A549 (cell line): Measurements from ENCODE around the gene CUZD1. TPM values are rescaled to one million over a fixed set of nuclear protein-coding genes. Genes with fewer than 3 reads are reported as not detected.

Source experiments
- ATAC-seq, 2 experiments: fragments of 200-7000 bp in 1 of 2; fragments of >200 bp in 1 of 2; cut with Nextera tagmentation in 1 of 2; cut with Tn5 transposase in 1 of 2; 3 replicates each; pipeline versions ENCODE4 v1.8.0 to v1.9.1; 2018 to 2020; ENCODE audit warnings: mild to moderate bottlenecking in 1 of 2, moderate library complexity in 1 of 2
- CTCF ChIA-PET: fragments of 300-600 bp; sonication (Branson Sonifier 250); formaldehyde crosslinking; extraction: SDS; loops from one replicate; lab custom pipeline; 2021; ENCODE audit warnings: antibody characterized with exemption, inconsistent platforms; lab: Yijun Ruan, JAX
- POLR2A ChIA-PET: fragments of 350-600 bp; formaldehyde crosslinking; extraction: SDS; loops from one replicate; lab custom pipeline; 2021; ENCODE audit warnings: antibody characterized with exemption, inconsistent platforms; lab: Yijun Ruan, JAX
- DNase-seq, 2 experiments: peaks; one replicate each; pipeline versions ENCODE4 v3.0.0 to v3.0.0-alpha.2; 2011 to 2016; ENCODE audit warnings: low read depth in 1 of 2, low spot score in 1 of 2
- FAIRE-seq: peaks from 2 replicates; lab custom pipeline; 2011; peaks lifted over from hg19 to GRCh38; lab: Jason Lieb, UNC
- H3K27ac ChIP-seq, 2 experiments: fragments of >200 bp; sonication (Bioruptor Twin); formaldehyde crosslinking; 3 replicates each; pipeline ENCODE4 v1.5.1; 2016 to 2017
- H3K4me1 ChIP-seq: fragments of >200 bp; sonication (Bioruptor Twin); formaldehyde crosslinking; 3 replicates; pipeline ENCODE4 v1.6.1; 2016
- H3K4me2 ChIP-seq: fragments of >200 bp; sonication (Bioruptor Twin); formaldehyde crosslinking; 3 replicates; pipeline ENCODE4 v1.6.1; 2016
- H3K4me3 ChIP-seq: fragments of >200 bp; sonication (Bioruptor Twin); formaldehyde crosslinking; 3 replicates; pipeline ENCODE4 v1.5.1; 2016
- H3K9me3 ChIP-seq: fragments of >200 bp; sonication (Bioruptor Twin); formaldehyde crosslinking; 3 replicates; pipeline ENCODE4 v1.6.1; 2016
- ATOH8 ChIP-seq: fragments of 250-450 bp; sonication (Bioruptor Pico); IDR thresholded peaks from 2 replicates; pipeline ENCODE4 v1.5.0; 2020; ENCODE audit warnings: low read depth, mild to moderate bottlenecking, moderate library complexity
- BCL3 ChIP-seq: fragments of >200 bp; sonication (Bioruptor Twin); formaldehyde crosslinking; IDR thresholded peaks from 3 replicates; pipeline ENCODE4 v1.6.1; 2016
- BHLHE40 ChIP-seq: IDR thresholded peaks from 2 replicates; pipeline ENCODE4 v1.6.1; 2012; ENCODE audit warnings: low read depth, low read length, inconsistent platforms
- CBX2 ChIP-seq: fragments of 200-600 bp; sonication (generic); IDR thresholded peaks from 2 replicates; pipeline ENCODE4 v1.6.1; 2016; ENCODE audit warnings: low read depth, mild to moderate bottlenecking, borderline replicate concordance
- CHD2 ChIP-seq: fragments of 150-350 bp; IDR thresholded peaks from 2 replicates; pipeline ENCODE4 v1.6.1; 2014; ENCODE audit warnings: low read length; ENCODE audit not compliant: partially characterized antibody
- CHD4 ChIP-seq: fragments of 200-600 bp; sonication (generic); IDR thresholded peaks from 2 replicates; pipeline ENCODE4 v1.6.1; 2016; ENCODE audit warnings: antibody characterized with exemption, mild to moderate bottlenecking, borderline replicate concordance
- EP300 ChIP-seq, 2 experiments: fragments of >200 bp; sonication (Bioruptor Twin); formaldehyde crosslinking; IDR thresholded peaks; 2 replicates in 1 of 2; 3 replicates in 1 of 2; pipeline ENCODE4 v1.6.1; 2016 to 2017
- ESRRA ChIP-seq: fragments of 150-350 bp; IDR thresholded peaks from 2 replicates; pipeline ENCODE4 v1.6.1; 2014; ENCODE audit warnings: mild to moderate bottlenecking, low read length, borderline replicate concordance
- FOSL2 ChIP-seq, 2 experiments: fragments of 450-650 bp in 1 of 2; fragments of >200 bp in 1 of 2; sonication (Bioruptor Twin) in 1 of 2; formaldehyde crosslinking; IDR thresholded peaks; 2 replicates each; pipeline versions ENCODE4 v1.5.0 to v1.6.1; 2016 to 2020; ENCODE audit warnings: mild to moderate bottlenecking in 1 of 2, moderate library complexity in 1 of 2
- GATA3 ChIP-seq: IDR thresholded peaks from 2 replicates; pipeline ENCODE4 v1.6.1; 2012; ENCODE audit warnings: borderline replicate concordance
- HDAC2 ChIP-seq: fragments of 200-600 bp; sonication (generic); IDR thresholded peaks from 2 replicates; pipeline ENCODE4 v1.6.1; 2016
- HEYL ChIP-seq: fragments of 250-450 bp; sonication (Bioruptor Pico); IDR thresholded peaks from 2 replicates; pipeline ENCODE4 v1.8.0; 2021; ENCODE audit warnings: mild to moderate bottlenecking, moderate library complexity
- HOXB5 ChIP-seq: fragments of 250-450 bp; sonication (Bioruptor Pico); IDR thresholded peaks from 2 replicates; pipeline ENCODE4 v1.5.0; 2020; ENCODE audit warnings: mild to moderate bottlenecking, moderate library complexity
- JUNB ChIP-seq: fragments of >200 bp; sonication (Bioruptor Twin); formaldehyde crosslinking; IDR thresholded peaks from 2 replicates; pipeline ENCODE4 v1.6.1; 2016
- MYC ChIP-seq: IDR thresholded peaks from 2 replicates; pipeline ENCODE4 v1.6.1; 2012; ENCODE audit warnings: mild to moderate bottlenecking, inconsistent platforms, low read length, improper control_type of control experiment, borderline replicate concordance
- NPAS2 ChIP-seq: fragments of 250-450 bp; sonication (Bioruptor Pico); IDR thresholded peaks from 2 replicates; pipeline ENCODE4 v1.8.0; 2022; ENCODE audit warnings: mild to moderate bottlenecking, moderate library complexity, borderline replicate concordance
- NR3C1 ChIP-seq: fragments of >200 bp; sonication (Bioruptor Twin); formaldehyde crosslinking; IDR thresholded peaks from 3 replicates; pipeline ENCODE4 v1.6.1; 2017
- PBX3 ChIP-seq: IDR thresholded peaks from 2 replicates; pipeline ENCODE4 v1.6.1; 2012
- POLR2AphosphoS2 ChIP-seq: conservative IDR thresholded peaks from 2 replicates; pipeline ENCODE4 v1.6.1; 2012; ENCODE audit warnings: low read length, improper control_type of control experiment, inconsistent platforms
- RAD21 ChIP-seq, 2 experiments: fragments of >200 bp in 1 of 2; sonication (Bioruptor Twin) in 1 of 2; formaldehyde crosslinking in 1 of 2; IDR thresholded peaks in 1 of 2; conservative IDR thresholded peaks in 1 of 2; 2 replicates in 1 of 2; 3 replicates in 1 of 2; pipeline ENCODE4 v1.6.1; 2012 to 2018; ENCODE audit warnings: inconsistent platforms in 1 of 2
- REST ChIP-seq: fragments of 200-600 bp; sonication (generic); IDR thresholded peaks from 2 replicates; pipeline ENCODE4 v1.6.1; 2016; ENCODE audit warnings: antibody characterized with exemption, mild to moderate bottlenecking, moderate library complexity
- SMC3 ChIP-seq: fragments of >200 bp; sonication (Bioruptor Twin); formaldehyde crosslinking; IDR thresholded peaks from 3 replicates; pipeline ENCODE4 v1.6.1; 2018; ENCODE audit warnings: inconsistent platforms
- TFCP2L1 ChIP-seq: fragments of 250-450 bp; sonication (Bioruptor Pico); IDR thresholded peaks from 2 replicates; pipeline ENCODE4 v1.5.0; 2021; ENCODE audit warnings: mild to moderate bottlenecking
- TP53 ChIP-seq: fragments of 250-450 bp; sonication (Bioruptor Pico); IDR thresholded peaks from 2 replicates; pipeline ENCODE4 v1.5.0; 2021; ENCODE audit warnings: mild to moderate bottlenecking, moderate library complexity
- USF2 ChIP-seq: fragments of 450-650 bp; IDR thresholded peaks from 2 replicates; pipeline ENCODE4 v1.6.1; 2014; ENCODE audit warnings: antibody characterized with exemption
- ZNF302 ChIP-seq: fragments of 250-450 bp; sonication (Bioruptor Pico); IDR thresholded peaks from 2 replicates; pipeline ENCODE4 v1.9.0; 2021; ENCODE audit warnings: inconsistent platforms, mild to moderate bottlenecking, moderate library complexity
- WGBS: methylation state at CpG from one replicate; pipeline ENCODE4 v1.1.6; 2017; ENCODE audit errors: missing lambda C conversion rate; 5-methylcytosine and 5-hydroxymethylcytosine counted together
- polyA plus RNA-seq, 4 experiments: library from polyadenylated mRNA; depleted of rRNA in 3 of 4; stranded (reverse); fragments of >200 nt; fragmentation: RNase III in 1 of 4; extraction: RNeasy Plus Mini Kit Qiagen cat#74134 plus additional on column Dnase treatment in 1 of 4; gene quantifications; 2 replicates in 3 of 4; 3 replicates in 1 of 4; pipeline ENCODE4 v1.2.3, GENCODE V29; 2011 to 2017

CUZD1 gene
- polyA plus RNA-seq, 2 of the 4 experiments (the other 2 are of a cell fraction), result 1.4 to 2.8 TPM

- Histone ChIP-seq H3K27ac (no peak overlapping the region), H3K9me3 (no peaks in the 10 kb centered on the region), H3K4me3 (no peak overlapping the region), H3K4me2 (no peak overlapping the region), H3K4me1 (no peaks in the 10 kb centered on the region)
- ChIA-PET CTCF (no interaction called here), POLR2A (no interaction called here)
- ATAC-seq (no peak), FAIRE-seq (no peak), DNase-seq (no peak)
- TF ChIP-seq RAD21 (conservative IDR thresholded peaks at IDR 0.05 in 1 of 2, IDR thresholded peaks at IDR 0.05 in 1 of 2), result no peak
- TF ChIP-seq GATA3, result no peak
- no peak for TF ChIP-seq EP300 (IDR thresholded peaks at IDR 0.05)
- no peak for TF ChIP-seq BCL3
- TF ChIP-seq FOSL2 (IDR thresholded peaks at IDR 0.05), result no peak
- TF ChIP-seq FOSL2 (CRISPR knock-in tag; IDR thresholded peaks at IDR 0.05), result no peak
- TF ChIP-seq HEYL, result no peak
- no peak for TF ChIP-seq MYC
- TF ChIP-seq HOXB5 (CRISPR knock-in tag), result no peak
- no peak for TF ChIP-seq TP53
- TF ChIP-seq JUNB, result no peak
- no peak for TF ChIP-seq PBX3
- TF ChIP-seq ESRRA, result no peak
- TF ChIP-seq NPAS2, result no peak
- no peak for TF ChIP-seq ZNF302 (CRISPR knock-in tag)
- no peak for TF ChIP-seq CBX2
- 5% methylated on average over 2 of the region's 2 CpGs for WGBS
Observed at GRCh38 chr10:122796796-122797195, 48.9 kb downstream of the CUZD1 start.

- no peak for DNase-seq
- ChIA-PET POLR2A (no interaction called here), CTCF (interaction anchor here (0.7 kb wide), 1 partner anchor 147 kb away, joined by 3 read pairs; no protein-coding TSS in a partner anchor)
- FAIRE-seq, result no peak
- ATAC-seq, result no peak
- Histone ChIP-seq H3K4me1 (no peaks in the 10 kb centered on the region), H3K4me2 (no peak overlapping the region), H3K4me3 (no peak overlapping the region), H3K27ac (no peak overlapping the region), H3K9me3 (no peaks in the 10 kb centered on the region)
- 0% methylated on average over 5 of the region's 5 CpGs for WGBS
- TF ChIP-seq ATOH8 (no peak), NR3C1 (no peak), TFCP2L1 (CRISPR knock-in tag) (no peak), BCL3 (no peak), ESRRA (no peak), SMC3 (no peak), JUNB (no peak), CBX2 (no peak), USF2 (no peak), REST (no peak), HDAC2 (no peak), CHD4 (no peak), POLR2AphosphoS2 (no peak), BHLHE40 (no peak), CHD2 (no peak)
- TF ChIP-seq, all 56 proteins: peak for 0
Observed at GRCh38 chr10:122795924-122796323, 49.7 kb downstream of the CUZD1 start.
